Measurements from ENCODE around the gene TMEM151B.

- no peak for TF ChIP-seq CTCF (IDR thresholded peaks at IDR 0.05; ENCODE audit: low read length)
- TF ChIP-seq EZH2 (optimal IDR thresholded peaks at IDR 0.05; ENCODE audit: low read depth, low read length): no peak
- no peak for TF ChIP-seq EZH2phosphoT487 (IDR thresholded peaks at IDR 0.05; ENCODE audit: low read length)
Observed at GRCh38 chr6:44260011-44260410, 10.2 kb upstream of the TMEM151B start.

All from MM.1S (cell line).